SKM-1 treated with dmso at 0.1 percent for 144 hours (cell line): ENCODE measurements around the gene FBXO31.

Experiments
- DNase-seq: peaks from one replicate; lab custom pipeline; 2025; ENCODE audit not compliant: unreplicated experiment; lab: John Stamatoyannopoulos, UW

FBXO31 gene

GRCh38 chr16:87330646-87331045, 52.9 kb downstream of the FBXO31 start:
- DNase-seq = no peak

GRCh38 chr16:87330257-87330624, 53.3 kb downstream of the FBXO31 start:
- no peak for DNase-seq

DNA sequence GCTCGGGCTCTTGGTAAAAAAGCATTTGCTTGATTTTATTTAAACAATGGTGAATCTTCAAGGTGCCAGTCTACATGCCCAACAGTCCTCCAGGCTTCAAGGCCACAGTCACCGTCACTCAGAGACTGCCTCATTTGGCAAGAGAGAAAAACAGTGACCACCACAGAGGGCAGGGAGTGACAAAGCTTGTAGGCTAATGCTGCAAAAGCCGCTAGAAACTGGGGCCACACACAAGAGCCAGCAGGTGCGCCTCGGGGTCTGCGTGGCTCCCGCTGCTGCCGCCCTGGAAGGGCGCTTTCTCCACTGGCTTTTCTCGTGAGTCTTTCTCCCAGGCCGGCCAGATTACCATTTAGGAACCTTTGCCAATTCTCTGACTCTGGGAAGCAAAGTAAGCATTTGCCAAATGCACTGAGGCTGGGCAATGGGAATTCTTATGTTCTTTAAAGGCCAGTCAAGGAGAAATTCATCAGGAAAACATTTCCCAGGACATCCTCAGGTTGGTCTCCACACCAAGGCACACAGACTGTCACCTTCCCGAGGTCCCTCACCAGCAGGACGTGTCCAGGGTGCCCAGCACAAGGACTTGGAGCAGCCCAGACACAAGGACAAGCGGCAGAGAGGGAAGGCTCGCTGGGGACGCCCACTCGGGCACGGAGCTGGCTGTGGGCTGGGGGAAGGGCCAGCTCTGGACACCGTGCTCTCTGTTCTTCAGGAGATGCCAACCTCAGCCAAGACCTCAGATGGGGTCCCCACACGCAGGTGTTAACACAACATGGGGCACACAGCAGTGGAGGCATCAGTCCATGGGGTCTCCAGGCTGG, 53.9 kb downstream of the FBXO31 start:
- no peak for DNase-seq

GRCh38 chr16:87328846-87329245, 54.7 kb downstream of the FBXO31 start:
- no peak for DNase-seq

DNA sequence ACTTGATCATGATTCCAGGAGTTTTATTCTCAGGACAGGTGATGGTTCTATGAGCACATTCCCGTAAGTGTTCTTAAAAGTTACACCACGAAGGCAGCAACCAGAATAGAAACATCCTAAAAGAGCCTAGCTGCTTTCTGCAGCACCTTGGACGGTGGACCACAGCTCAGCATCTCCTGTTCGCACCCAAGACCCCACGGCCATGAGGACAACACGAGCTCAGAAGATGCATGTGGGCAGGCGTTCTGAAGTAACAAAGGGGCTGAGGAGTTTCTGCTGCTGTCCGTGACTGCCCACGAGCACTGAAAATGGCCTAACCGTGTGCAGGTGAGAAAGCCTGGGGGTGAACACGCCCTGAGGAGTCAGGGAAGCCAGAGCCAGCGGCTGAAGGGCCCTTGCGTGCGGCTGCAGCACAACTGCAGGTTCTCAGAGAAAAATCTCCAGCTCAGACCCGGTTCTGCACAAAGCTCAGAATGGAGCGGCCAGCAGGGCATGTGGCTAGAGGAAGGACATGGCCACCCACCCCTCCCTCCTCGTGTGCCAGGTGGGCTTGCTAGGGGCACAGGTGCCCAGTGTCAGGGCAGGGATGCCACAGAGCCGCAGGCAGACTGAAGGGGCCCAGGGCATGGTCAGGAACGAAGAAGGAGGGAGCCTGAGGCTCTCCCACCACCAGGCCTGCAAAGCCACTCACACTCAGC, 55.6 kb downstream of the FBXO31 start:
- DNase-seq = no peak

DNA sequence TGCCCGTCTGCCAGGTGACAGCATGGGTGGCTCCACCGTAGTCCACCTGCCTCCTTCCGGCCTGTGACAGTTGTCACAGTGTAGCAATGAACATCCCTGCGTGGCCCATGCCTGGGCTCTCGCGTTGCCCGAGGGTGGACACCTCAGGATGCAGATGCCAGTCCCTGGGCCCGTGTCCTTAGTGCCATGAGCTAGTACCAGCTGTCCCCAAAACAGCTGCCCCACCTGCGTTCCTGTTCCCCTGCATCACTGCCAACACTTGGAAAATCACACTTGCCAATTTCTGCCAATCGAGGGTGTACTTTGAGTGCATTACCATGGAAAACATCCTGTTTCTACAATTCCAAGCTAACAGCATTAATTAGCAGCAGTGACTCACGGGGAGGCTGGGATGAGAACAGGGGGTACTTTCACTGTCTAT, 57.4 kb downstream of the FBXO31 start:
- DNase-seq = no peak

GRCh38 chr16:87325423-87325858, 58.1 kb downstream of the FBXO31 start:
- DNase-seq = no peak

DNA sequence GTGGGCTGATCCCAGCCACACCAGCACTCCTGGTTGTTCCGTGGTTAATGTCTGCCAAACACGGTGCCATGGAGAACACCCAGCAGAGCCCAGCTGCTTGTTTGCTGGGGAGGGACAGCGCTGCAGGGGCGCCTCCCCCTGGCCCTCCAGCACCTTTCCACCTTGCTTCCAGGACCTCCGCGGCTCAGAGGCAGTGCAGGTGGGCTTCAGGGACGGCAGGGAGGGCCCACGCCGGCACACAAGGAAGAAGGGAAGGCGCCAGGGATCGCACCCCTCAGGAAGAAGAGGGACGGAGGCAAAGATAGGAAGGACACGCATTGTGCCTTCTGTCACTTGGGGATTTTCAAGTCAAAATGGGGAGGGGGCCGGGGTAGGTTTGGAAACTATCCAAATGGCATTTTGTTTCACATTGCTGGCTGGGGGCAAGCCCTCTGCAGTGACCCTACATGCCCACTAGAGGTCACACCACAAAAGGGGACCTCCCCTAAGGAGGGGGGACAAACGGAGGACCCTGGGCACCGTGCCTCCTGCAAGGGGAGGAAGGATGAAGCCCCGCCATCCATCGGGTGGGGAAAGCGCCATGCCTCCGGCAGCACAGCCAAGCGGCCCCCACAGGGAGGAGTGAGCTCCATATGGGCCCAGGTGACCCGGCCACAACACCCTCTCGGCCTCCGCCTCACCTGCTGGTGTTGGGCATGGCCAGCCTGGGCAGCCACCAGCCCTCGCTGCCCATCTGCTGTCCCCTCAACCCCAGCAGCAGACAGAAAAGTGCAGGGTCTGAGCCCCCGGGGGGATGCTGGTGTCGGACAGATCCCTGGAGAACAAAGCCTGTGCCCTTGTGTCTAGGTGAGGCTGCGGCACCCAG, 58.9 kb downstream of the FBXO31 start:
- peak; percentile 3 for DNase-seq

- no peak for DNase-seq
Measured at GRCh38 chr16:87323727-87324410, 59.7 kb downstream of the FBXO31 start.

GRCh38 chr16:87322833-87323726, 60.5 kb downstream of the FBXO31 start:
- no peak for DNase-seq

GRCh38 chr16:87322360-87322759, 61.2 kb downstream of the FBXO31 start:
- no peak for DNase-seq

DNA sequence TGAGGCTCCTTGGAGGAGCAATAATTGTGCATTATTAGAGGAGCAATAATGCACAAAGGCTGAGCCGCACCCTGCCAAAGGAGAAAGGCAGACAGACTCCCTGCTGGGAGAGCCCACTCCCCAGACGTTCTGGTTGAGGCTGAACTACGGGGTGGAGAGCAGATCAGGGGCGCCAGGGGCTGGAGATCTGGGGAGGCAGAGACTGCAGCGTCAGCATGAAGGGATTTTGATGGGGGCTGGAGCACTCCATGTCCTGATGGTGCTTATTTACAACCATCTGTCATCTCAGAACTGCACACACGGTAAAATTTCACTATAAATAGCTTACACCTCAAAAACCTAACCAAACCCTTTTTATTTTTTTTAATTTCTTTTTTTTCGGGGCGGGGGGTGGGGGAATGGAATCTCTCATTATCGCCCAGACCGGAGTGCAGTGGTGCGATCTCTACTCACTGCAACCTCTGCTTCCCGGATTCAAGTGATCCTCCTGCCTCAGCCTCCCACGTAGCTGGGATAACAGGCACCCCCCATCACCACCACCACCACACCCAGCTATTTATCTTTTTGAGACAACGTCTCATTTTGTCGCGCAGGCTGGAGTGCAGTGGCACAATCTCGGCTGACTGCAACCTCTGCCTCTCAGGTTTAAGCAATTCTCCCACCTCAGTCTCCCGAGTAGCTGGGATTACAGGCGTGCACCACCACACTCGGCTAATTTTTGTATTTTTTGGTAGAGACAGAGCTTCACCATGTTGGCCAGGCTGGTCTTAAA, 62.1 kb downstream of the FBXO31 start:
- no peak for DNase-seq

- no peak for DNase-seq
Measured at GRCh38 chr16:87320510-87321227, 62.9 kb downstream of the FBXO31 start.

DNA sequence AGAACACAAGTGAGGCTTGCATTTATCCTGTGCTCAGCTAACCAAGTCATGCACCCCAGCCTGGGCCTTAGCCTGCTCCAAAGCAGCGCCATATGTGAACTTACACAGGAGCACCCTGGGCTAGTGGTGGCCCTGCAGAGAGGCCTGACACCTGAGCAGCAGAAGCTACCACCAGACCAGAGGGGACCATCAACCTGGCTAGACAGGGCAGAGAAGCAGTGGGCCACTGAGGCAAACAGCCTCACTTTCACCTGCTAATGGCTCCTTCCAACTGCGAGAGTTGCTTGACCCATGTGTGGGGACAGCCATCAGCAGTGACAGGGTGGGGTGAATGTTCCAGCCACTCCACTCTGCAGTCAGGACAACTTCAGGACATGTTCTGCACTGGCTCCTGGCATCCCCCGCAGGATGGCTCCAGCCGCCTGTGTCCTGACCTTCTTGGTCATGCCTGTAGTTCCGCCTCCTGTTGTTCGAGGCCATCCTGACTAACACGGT, 63.5 kb downstream of the FBXO31 start:
- no peak for DNase-seq

DNA sequence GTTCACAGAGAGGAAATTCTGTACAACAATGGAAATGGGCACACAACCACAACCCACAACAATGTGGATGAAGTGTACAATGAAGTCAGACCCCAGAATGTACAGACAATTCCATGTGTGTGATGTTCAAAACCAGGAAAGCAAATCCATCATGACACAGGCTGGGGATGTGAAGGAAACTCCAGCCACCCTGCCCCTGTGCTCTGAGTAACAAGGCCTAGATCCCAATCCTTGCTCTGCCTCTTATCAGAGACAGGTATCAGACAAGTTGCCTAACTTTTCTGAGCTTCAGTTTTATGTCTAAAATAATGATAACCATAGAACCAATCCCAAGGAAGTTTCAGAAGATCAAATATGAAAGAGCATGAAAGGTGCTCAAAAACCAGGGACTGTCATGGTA, 64.6 kb downstream of the FBXO31 start:
- DNase-seq = no peak

GRCh38 chr16:87317750-87318644, 65.6 kb downstream of the FBXO31 start:
- no peak for DNase-seq
